IMR-90 (cell line): ENCODE measurements around the gene SESN1. TPM values are rescaled to one million over a fixed set of nuclear protein-coding genes. Genes with fewer than 3 reads are reported as not detected.

Experiments used
- ATAC-seq: fragments of 200-7000 bp; cut with Tn5 transposase; 2 replicates; pipeline ENCODE4 v1.9.1; 2020; ENCODE audit warnings: low read depth, mild to moderate bottlenecking, moderate library complexity
- BruUV-seq: library from RNA; stranded (reverse); fragments of 400-500 nt; replicated peaks from 2 replicates; lab custom pipeline; 2021; lab: Mats Ljungman, UMichigan
- CTCF ChIA-PET: fragments of 300-600 bp; formaldehyde crosslinking; extraction: SDS; loops from one replicate; lab custom pipeline; 2021; ENCODE audit warnings: antibody characterized with exemption; lab: Yijun Ruan, JAX
- POLR2A ChIA-PET: fragments of 300-600 bp; sonication (Branson Sonifier 250); formaldehyde crosslinking; loops from one replicate; lab custom pipeline; 2022; ENCODE audit warnings: antibody characterized with exemption; ENCODE audit not compliant: unreplicated experiment; lab: Charles Lee
- DNase-seq: peaks from one replicate; pipeline ENCODE4 v3.0.0; 2013
- H2AFZ ChIP-seq: replicated peaks from 2 replicates; pipeline ENCODE3; 2013; ENCODE audit warnings: low read length, mild to moderate bottlenecking; ENCODE audit not compliant: poor library complexity
- H2AK5ac ChIP-seq: 2 replicates; pipeline ENCODE4 v1.6.1; 2013; ENCODE audit warnings: low read depth, low read length, inconsistent platforms
- H2AK9ac ChIP-seq: replicated peaks from 2 replicates; pipeline ENCODE3; 2013; ENCODE audit warnings: mild to moderate bottlenecking, low read depth, low read length, moderate library complexity; ENCODE audit not compliant: poor library complexity
- H2BK120ac ChIP-seq: 2 replicates; pipeline ENCODE4 v1.6.1; 2013; ENCODE audit warnings: low read depth, low read length, inconsistent platforms
- H2BK15ac ChIP-seq: 3 replicates; pipeline ENCODE4 v1.6.1; 2013; ENCODE audit warnings: low read depth, low read length, inconsistent platforms
- H2BK20ac ChIP-seq: 2 replicates; pipeline ENCODE4 v1.6.1; 2013; ENCODE audit warnings: low read depth, mild to moderate bottlenecking, inconsistent platforms, low read length, moderate library complexity
- H2BK5ac ChIP-seq: 2 replicates; pipeline ENCODE4 v1.6.1; 2013; ENCODE audit warnings: mild to moderate bottlenecking, low read depth, low read length, inconsistent platforms; ENCODE audit not compliant: poor library complexity, severe bottlenecking
- H3K14ac ChIP-seq: replicated peaks from 2 replicates; pipeline ENCODE4 v1.6.1; 2013; ENCODE audit warnings: low read depth, low read length, inconsistent platforms
- H3K18ac ChIP-seq: 2 replicates; pipeline ENCODE4 v1.6.1; 2013; ENCODE audit warnings: low read depth, low read length, control low read depth
- H3K23ac ChIP-seq: 2 replicates; pipeline ENCODE4 v1.6.1; 2013; ENCODE audit warnings: low read depth, low read length, inconsistent platforms
- H3K27ac ChIP-seq: 2 replicates; pipeline ENCODE4 v1.5.1; 2013; ENCODE audit warnings: mild to moderate bottlenecking, control low read depth, low read length; ENCODE audit not compliant: insufficient read depth
- H3K27me3 ChIP-seq: 2 replicates; pipeline ENCODE4 v1.6.1; 2013; ENCODE audit warnings: low read length; ENCODE audit not compliant: control insufficient read depth, insufficient read depth
- H3K36me3 ChIP-seq: 2 replicates; pipeline ENCODE4 v1.6.1; 2013; ENCODE audit warnings: low read length, mixed read lengths; ENCODE audit not compliant: control insufficient read depth, insufficient read depth
- H3K4ac ChIP-seq: 2 replicates; pipeline ENCODE4 v1.6.1; 2013; ENCODE audit warnings: low read depth, low read length, inconsistent platforms
- H3K4me1 ChIP-seq: 2 replicates; pipeline ENCODE4 v1.6.1; 2013; ENCODE audit warnings: low read length, mixed read lengths; ENCODE audit not compliant: control insufficient read depth, insufficient read depth
- H3K4me2 ChIP-seq: 2 replicates; pipeline ENCODE4 v1.6.1; 2013; ENCODE audit warnings: low read depth, mild to moderate bottlenecking, control low read depth, low read length, moderate library complexity
- H3K4me3 ChIP-seq: 2 replicates; pipeline ENCODE4 v1.5.1; 2013; ENCODE audit warnings: low read depth, mild to moderate bottlenecking, control low read depth, low read length, moderate library complexity; ENCODE audit not compliant: insufficient read depth
- H3K56ac ChIP-seq: 2 replicates; pipeline ENCODE4 v1.6.1; 2013; ENCODE audit warnings: low read length, inconsistent platforms; ENCODE audit not compliant: insufficient read depth; ENCODE audit errors: extremely low read depth
- H3K79me1 ChIP-seq, 2 experiments: 2 replicates each; pipeline ENCODE4 v1.6.1; 2013; ENCODE audit warnings: low read length in 2 of 2, inconsistent platforms in 1 of 2, low read depth in 1 of 2
- H3K9ac ChIP-seq: 2 replicates; pipeline ENCODE4 v1.6.1; 2013; ENCODE audit warnings: low read depth, low read length, control low read depth
- H3K9me1 ChIP-seq: 2 replicates; pipeline ENCODE4 v1.6.1; 2013; ENCODE audit warnings: low read length, inconsistent platforms; ENCODE audit not compliant: insufficient read depth
- H3K9me3 ChIP-seq: 2 replicates; pipeline ENCODE4 v1.6.1; 2013; ENCODE audit warnings: low read length; ENCODE audit not compliant: control insufficient read depth, insufficient read depth
- H4K20me1 ChIP-seq: 2 replicates; pipeline ENCODE4 v1.6.1; 2013; ENCODE audit warnings: low read length, inconsistent platforms; ENCODE audit not compliant: insufficient read depth
- H4K5ac ChIP-seq: 2 replicates; pipeline ENCODE4 v1.6.1; 2013; ENCODE audit warnings: mild to moderate bottlenecking, low read depth, low read length, control low read depth
- H4K8ac ChIP-seq, 2 experiments: 2 replicates each; pipeline ENCODE4 v1.6.1; 2013; ENCODE audit warnings: low read depth in 2 of 2, low read length in 2 of 2, control low read depth in 1 of 2, inconsistent platforms in 1 of 2
- H4K91ac ChIP-seq: 2 replicates; pipeline ENCODE4 v1.6.1; 2013; ENCODE audit warnings: low read depth, low read length, inconsistent platforms; ENCODE audit not compliant: insufficient read depth
- BHLHE40 ChIP-seq: fragments of 150-350 bp; IDR thresholded peaks from 2 replicates; pipeline ENCODE4 v1.6.1; 2016; ENCODE audit warnings: mild to moderate bottlenecking, low read depth, low read length
- CEBPB ChIP-seq: IDR thresholded peaks from 2 replicates; pipeline ENCODE4 v1.6.1; 2012; ENCODE audit warnings: low read depth, low read length, improper control_type of control experiment
- CHD1 ChIP-seq: IDR thresholded peaks from 2 replicates; pipeline ENCODE4 v1.6.1; 2012; ENCODE audit warnings: low read depth, low read length, improper control_type of control experiment
- CTCF ChIP-seq: conservative IDR thresholded peaks from 2 replicates; pipeline ENCODE4 v1.5.1; 2012; ENCODE audit warnings: mild to moderate bottlenecking, low read depth, low read length, improper control_type of control experiment
- ELK1 ChIP-seq: fragments of 150-350 bp; IDR thresholded peaks from 2 replicates; pipeline ENCODE4 v1.6.1; 2016; ENCODE audit warnings: low read depth, mild to moderate bottlenecking, low read length, moderate library complexity, borderline replicate concordance
- FOS ChIP-seq: fragments of 150-350 bp; IDR thresholded peaks from 2 replicates; pipeline ENCODE4 v1.6.1; 2016; ENCODE audit warnings: low read depth, low read length
- MAFK ChIP-seq: IDR thresholded peaks from 2 replicates; pipeline ENCODE4 v1.6.1; 2012; ENCODE audit warnings: low read depth, low read length, improper control_type of control experiment
- MAZ ChIP-seq: IDR thresholded peaks from 2 replicates; pipeline ENCODE4 v1.6.1; 2012; ENCODE audit warnings: low read depth, mild to moderate bottlenecking, low read length, improper control_type of control experiment, moderate library complexity, borderline replicate concordance
- MXI1 ChIP-seq: IDR thresholded peaks from 2 replicates; pipeline ENCODE4 v1.6.1; 2012; ENCODE audit warnings: low read depth, mild to moderate bottlenecking, low read length, moderate library complexity, borderline replicate concordance
- NFE2L2 ChIP-seq: fragments of 150-350 bp; IDR thresholded peaks from 2 replicates; pipeline ENCODE4 v1.6.1; 2016; ENCODE audit warnings: low read depth, mild to moderate bottlenecking, low read length
- POLR2A ChIP-seq: IDR thresholded peaks from 2 replicates; pipeline ENCODE4 v1.6.1; 2012; ENCODE audit warnings: mild to moderate bottlenecking, low read depth, low read length
- RAD21 ChIP-seq: IDR thresholded peaks from 2 replicates; pipeline ENCODE4 v1.6.1; 2012; ENCODE audit warnings: low read length, improper control_type of control experiment
- RCOR1 ChIP-seq: IDR thresholded peaks from 2 replicates; pipeline ENCODE4 v1.6.1; 2012; ENCODE audit warnings: mild to moderate bottlenecking, low read length, improper control_type of control experiment; ENCODE audit not compliant: insufficient replicate concordance
- RFX5 ChIP-seq: IDR thresholded peaks from 2 replicates; pipeline ENCODE4 v1.8.0; 2012; ENCODE audit warnings: low read depth, mild to moderate bottlenecking, low read length, moderate library complexity
- SMC3 ChIP-seq: fragments of 150-350 bp; IDR thresholded peaks from 2 replicates; pipeline ENCODE4 v1.6.1; 2016; ENCODE audit warnings: low read depth, mild to moderate bottlenecking, antibody characterized with exemption, low read length, moderate library complexity
- USF2 ChIP-seq: fragments of 150-350 bp; IDR thresholded peaks from 2 replicates; pipeline ENCODE4 v1.6.1; 2017; ENCODE audit warnings: mild to moderate bottlenecking, antibody characterized with exemption, low read length, low read depth
- whole genome bisulfite sequencing, 2 experiments: methylation state at CpG; one replicate each; pipeline versions ENCODE4 v1.1.5 to v1.1.7; 2013; ENCODE audit warnings: missing lambda C conversion rate in 2 of 2; ENCODE audit not compliant: insufficient read length in 1 of 2; ENCODE audit errors: extremely low coverage in 2 of 2; 5-methylcytosine and 5-hydroxymethylcytosine counted together
- dilution Hi-C: fragments of 300-500 bp; cut with HindIII; formaldehyde crosslinking; loops from one replicate; pipeline ENCODE4 v1.14.3; 2018; ENCODE audit warnings: low sequenced_read_pairs; ENCODE audit not compliant: unreplicated experiment
- in situ Hi-C: fragments of 300-500 bp; cut with MboI; formaldehyde crosslinking; loops from 3 replicates; pipeline ENCODE4 v1.14.3; 2019; ENCODE audit warnings: low sequenced_read_pairs, inconsistent platforms, mixed read lengths
- intact Hi-C: fragments of 100-400 bp; cut with micrococcal nuclease; formaldehyde crosslinking; loops from 2 replicates; pipeline ENCODE4 v1.10.0; 2022
- polyA plus RNA-seq, 3 experiments: library from polyadenylated mRNA; depleted of rRNA; stranded (reverse); fragments of >200 nt; gene quantifications; 2 replicates each; pipeline ENCODE4 v1.2.3, GENCODE V29; 2012; ENCODE audit warnings: low replicate concordance in 1 of 3
- total RNA-seq: library from RNA; depleted of rRNA; stranded (reverse); fragments of >200 nt; gene quantifications from 2 replicates; pipeline ENCODE4 v1.2.3, GENCODE V29; 2012

The SESN1 gene
- total and polyA plus RNA-seq, 2 of the 4 experiments (the other 2 are of a cell fraction) = 9.7 to 16.7 TPM

GRCh38 chr6:109087661-109088264 is 6.9 kb downstream of the SESN1 start:
- Histone ChIP-seq H2AK9ac (no peak overlapping the region), H2BK15ac (no peak overlapping the region), H2AK5ac (no peak overlapping the region), H4K8ac (no peak overlapping the region), H3K27me3 (no peaks in the 10 kb centered on the region), H3K9ac (no peak overlapping the region), H3K14ac (no peak overlapping the region), H3K4me1 (peaks cover 3% of the 10 kb centered on the region; the same call in 1 of the 2 replicates), H3K79me1 (peaks cover 17 to 35% of the 10 kb centered on the region in 2 experiments), H3K18ac (no peak overlapping the region), H3K9me3 (no peaks in the 10 kb centered on the region), H2BK120ac (no peak overlapping the region), H4K20me1 (no peaks in the 10 kb centered on the region; the same call in 1 of the 2 replicates), H4K5ac (no peak overlapping the region), H2AFZ (no peak overlapping the region), H3K23ac (no peak overlapping the region), H2BK5ac (no peak overlapping the region), H3K4me2 (no peak overlapping the region), H3K4me3 (no peak overlapping the region), H3K9me1 (peaks cover 3% of the 10 kb centered on the region; the same call in 1 of the 2 replicates), H4K91ac (no peak overlapping the region), H3K56ac (no peak overlapping the region), H3K27ac (no peak overlapping the region), H2BK20ac (no peak overlapping the region), H3K36me3 (no peaks in the 10 kb centered on the region), H3K4ac (no peak overlapping the region)
- intact Hi-C loops = no loop called here
- dilution Hi-C loops = no loop called here
- in situ Hi-C loops = no loop called here
- WGBS, 2 experiments = 100% methylated on average over 2 of the region's 5 CpGs; no CpG with 5 or more reads in 1 of the 2 experiments
- ATAC-seq (no peak), DNase-seq (no peak)
- CTCF ChIA-PET = no interaction called here
- TF ChIP-seq USF2 (no peak), NFE2L2 (no peak), CHD1 (no peak), RAD21 (no peak), RCOR1 (no peak), CEBPB (no peak), SMC3 (no peak), CTCF (no peak), POLR2A (no peak), RFX5 (no peak), ELK1 (no peak), MAFK (no peak), MAZ (no peak), MXI1 (no peak), BHLHE40 (no peak), FOS (no peak)
- POLR2A ChIA-PET = no interaction called here
- BruUV-seq = no TSS peak
